Activated T-helper 2 cell treated with anti-CD3 and anti-CD28 coated beads, Interferon-gamma antibody, Interleukin-2, Interleukin-4, amounts not matched to agents 10 μg/mL and 5 μg/mL and 100 μg/mL, durations not matched to agents 14 hours and 24 hours and 36 hours (primary cell): Measurements from ENCODE around the gene DDAH1. TPM values are rescaled to one million over a fixed set of nuclear protein-coding genes. Genes with fewer than 3 reads are reported as not detected.

ENCODE experiments used
- DNase-seq: peaks from one replicate; pipeline ENCODE4 v3.0.0; 2021; ENCODE audit warnings: low spot score
- H3K27ac Mint-ChIP-seq: one replicate; pipeline ENCODE4 v1.8.0; 2021; ENCODE audit warnings: mixed read lengths
- H3K27me3 Mint-ChIP-seq: one replicate; pipeline ENCODE4 v1.8.0; 2021; ENCODE audit warnings: low read depth, mixed read lengths
- H3K36me3 Mint-ChIP-seq: one replicate; pipeline ENCODE4 v1.8.0; 2021; ENCODE audit warnings: low read depth, mixed read lengths
- H3K4me1 Mint-ChIP-seq: one replicate; pipeline ENCODE4 v1.8.0; 2021; ENCODE audit warnings: low read depth, mixed read lengths
- H3K4me3 Mint-ChIP-seq: one replicate; pipeline ENCODE4 v1.8.0; 2021; ENCODE audit warnings: low read depth, mild to moderate bottlenecking, moderate library complexity, mixed read lengths
- H3K9me3 Mint-ChIP-seq: one replicate; pipeline ENCODE4 v1.8.0; 2021; ENCODE audit warnings: mixed read lengths
- intact Hi-C: fragments of 100-400 bp; cut with micrococcal nuclease; formaldehyde crosslinking; loops from one replicate; pipeline ENCODE4 v1.15.1; 2023
- total RNA-seq: library from RNA; stranded (reverse); gene quantifications from 2 replicates; pipeline ENCODE4 v1.2.3, GENCODE V29; 2022

Gene DDAH1
- total RNA-seq, 1 donor from 2014 or later = not detected

- peaks cover 66% of the 10 kb centered on the region for H3K27me3 Mint-ChIP-seq
- H3K4me3 Mint-ChIP-seq = no peak overlapping the region
- H3K27ac Mint-ChIP-seq = no peak overlapping the region
- H3K4me1 Mint-ChIP-seq = peaks cover 18% of the 10 kb centered on the region
- DNase-seq = no peak
- intact Hi-C loops = loop anchor here (1.0 to 2.0 kb wide), 2 partner anchors 22 to 42 kb away; no protein-coding TSS in a partner anchor
- no peaks in the 10 kb centered on the region for H3K36me3 Mint-ChIP-seq
- no peaks in the 10 kb centered on the region for H3K9me3 Mint-ChIP-seq
These were observed 144.4 kb downstream of the DDAH1 start for GRCh38 chr1:85320371-85321131.

- H3K9me3 Mint-ChIP-seq = no peaks in the 10 kb centered on the region
- intact Hi-C loops = loop anchor here (2.0 kb wide), 1 partner anchor 41 kb away; no protein-coding TSS in a partner anchor
- peaks cover 63% of the 10 kb centered on the region for H3K27me3 Mint-ChIP-seq
These were observed 145.0 kb downstream of the DDAH1 start for GRCh38 chr1:85319931-85320330.

GRCh38 chr1:85319491-85319890 is 145.5 kb downstream of the DDAH1 start:
- Mint-ChIP-seq H3K36me3 (no peaks in the 10 kb centered on the region), H3K9me3 (no peaks in the 10 kb centered on the region), H3K27me3 (peaks cover 63% of the 10 kb centered on the region), H3K27ac (no peak overlapping the region), H3K4me3 (no peak overlapping the region), H3K4me1 (peaks cover 18% of the 10 kb centered on the region)
- intact Hi-C loops = no loop called here
- DNase-seq = no peak

More at GRCh38 chr1:85319931-85320330, 145.0 kb downstream of the DDAH1 start:
- Mint-ChIP-seq H3K36me3 (no peaks in the 10 kb centered on the region), H3K4me1 (peaks cover 18% of the 10 kb centered on the region), H3K4me3 (no peak overlapping the region), H3K27ac (no peak overlapping the region)
- DNase-seq = no peak

GRCh38 chr1:85318217-85318616 is 146.7 kb downstream of the DDAH1 start:
- H3K36me3 Mint-ChIP-seq = no peaks in the 10 kb centered on the region
- no peak overlapping the region for H3K4me3 Mint-ChIP-seq
- H3K4me1 Mint-ChIP-seq = peaks cover 18% of the 10 kb centered on the region
- intact Hi-C loops = no loop called here
- no peak overlapping the region for H3K27ac Mint-ChIP-seq
- no peaks in the 10 kb centered on the region for H3K9me3 Mint-ChIP-seq
- DNase-seq = no peak
- peaks cover 63% of the 10 kb centered on the region for H3K27me3 Mint-ChIP-seq

- intact Hi-C loops = no loop called here
- Mint-ChIP-seq H3K36me3 (no peaks in the 10 kb centered on the region), H3K27ac (no peak overlapping the region), H3K4me3 (no peak overlapping the region), H3K4me1 (peaks cover 18% of the 10 kb centered on the region), H3K27me3 (peaks cover 65% of the 10 kb centered on the region), H3K9me3 (no peaks in the 10 kb centered on the region)
- no peak for DNase-seq
These were observed 147.4 kb downstream of the DDAH1 start for GRCh38 chr1:85317560-85317959.

GRCh38 chr1:85316321-85316720 is 148.6 kb downstream of the DDAH1 start:
- Mint-ChIP-seq H3K27me3 (peaks cover 70% of the 10 kb centered on the region), H3K4me1 (peaks cover 16% of the 10 kb centered on the region), H3K4me3 (no peak overlapping the region), H3K27ac (no peak overlapping the region), H3K36me3 (no peaks in the 10 kb centered on the region), H3K9me3 (no peaks in the 10 kb centered on the region)
- intact Hi-C loops = no loop called here
- no peak for DNase-seq

- DNase-seq = no peak
- Mint-ChIP-seq H3K36me3 (no peaks in the 10 kb centered on the region), H3K4me3 (no peak overlapping the region), H3K27me3 (peaks cover 72% of the 10 kb centered on the region), H3K9me3 (no peaks in the 10 kb centered on the region), H3K4me1 (peaks cover 12% of the 10 kb centered on the region), H3K27ac (no peak overlapping the region)
- intact Hi-C loops = no loop called here
These were observed 149.2 kb downstream of the DDAH1 start for GRCh38 chr1:85315789-85316188.

- Mint-ChIP-seq H3K4me3 (no peak overlapping the region), H3K36me3 (no peaks in the 10 kb centered on the region), H3K4me1 (peaks cover 3% of the 10 kb centered on the region), H3K9me3 (no peaks in the 10 kb centered on the region), H3K27ac (no peak overlapping the region), H3K27me3 (peaks cover 72% of the 10 kb centered on the region)
- intact Hi-C loops = no loop called here
- DNase-seq = no peak
These were observed 150.2 kb downstream of the DDAH1 start for GRCh38 chr1:85314726-85315125.

GRCh38 chr1:85313888-85314696 is 150.9 kb downstream of the DDAH1 start:
- intact Hi-C loops = no loop called here
- no peak overlapping the region for H3K27ac Mint-ChIP-seq
- no peak overlapping the region for H3K4me3 Mint-ChIP-seq
- no peaks in the 10 kb centered on the region for H3K9me3 Mint-ChIP-seq
- DNase-seq = no peak
- H3K36me3 Mint-ChIP-seq = no peaks in the 10 kb centered on the region
- no peaks in the 10 kb centered on the region for H3K4me1 Mint-ChIP-seq
- H3K27me3 Mint-ChIP-seq = peaks cover 72% of the 10 kb centered on the region

- intact Hi-C loops = no loop called here
- Mint-ChIP-seq H3K9me3 (no peaks in the 10 kb centered on the region), H3K4me3 (no peak overlapping the region), H3K27me3 (peaks cover 69% of the 10 kb centered on the region), H3K4me1 (peaks cover 3% of the 10 kb centered on the region), H3K36me3 (no peaks in the 10 kb centered on the region), H3K27ac (no peak overlapping the region)
- no peak for DNase-seq
These were observed 153.1 kb downstream of the DDAH1 start for GRCh38 chr1:85311818-85312217.

GRCh38 chr1:85308833-85309350 is 156.1 kb downstream of the DDAH1 start:
- H3K4me3 Mint-ChIP-seq = no peak overlapping the region
- peaks cover 3% of the 10 kb centered on the region for H3K4me1 Mint-ChIP-seq
- no peak for DNase-seq
- no peak overlapping the region for H3K27ac Mint-ChIP-seq
- intact Hi-C loops = loop anchor here (2.0 kb wide), 1 partner anchor 384 kb away; no protein-coding TSS in a partner anchor
- no peaks in the 10 kb centered on the region for H3K9me3 Mint-ChIP-seq
- H3K27me3 Mint-ChIP-seq = peaks cover 68% of the 10 kb centered on the region
- H3K36me3 Mint-ChIP-seq = no peaks in the 10 kb centered on the region

GRCh38 chr1:85307987-85308832 is 156.7 kb downstream of the DDAH1 start:
- intact Hi-C loops = loop anchor here (2.0 kb wide), 1 partner anchor 385 kb away; no protein-coding TSS in a partner anchor
- Mint-ChIP-seq H3K4me1 (peaks cover 3% of the 10 kb centered on the region), H3K9me3 (no peaks in the 10 kb centered on the region), H3K4me3 (no peak overlapping the region), H3K27ac (no peak overlapping the region), H3K36me3 (no peaks in the 10 kb centered on the region), H3K27me3 (peaks cover 67% of the 10 kb centered on the region)
- peak; percentile 24 for DNase-seq
